Measurements from ENCODE around the gene SOX6.

DNA sequence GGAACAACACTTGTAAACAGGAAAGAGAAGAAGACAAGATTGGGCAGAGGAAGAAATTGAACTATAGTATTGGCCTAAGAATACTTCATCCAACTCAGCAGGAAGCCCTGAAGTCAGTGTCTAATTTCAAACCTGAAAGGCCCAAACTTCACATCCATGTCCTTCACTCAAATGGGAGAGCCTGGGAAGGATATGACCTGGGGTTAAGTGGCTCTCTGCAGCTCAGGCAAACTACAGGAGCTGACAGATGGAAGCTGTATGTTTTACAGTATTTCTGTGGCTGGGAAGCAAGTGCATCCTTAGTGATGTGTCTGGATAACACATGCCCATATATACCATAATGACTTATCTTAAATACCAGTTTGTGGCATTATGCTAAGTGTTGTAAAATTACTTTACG, 196.2 kb downstream of the SOX6 start:
- TF ChIP-seq, protein P1, sequence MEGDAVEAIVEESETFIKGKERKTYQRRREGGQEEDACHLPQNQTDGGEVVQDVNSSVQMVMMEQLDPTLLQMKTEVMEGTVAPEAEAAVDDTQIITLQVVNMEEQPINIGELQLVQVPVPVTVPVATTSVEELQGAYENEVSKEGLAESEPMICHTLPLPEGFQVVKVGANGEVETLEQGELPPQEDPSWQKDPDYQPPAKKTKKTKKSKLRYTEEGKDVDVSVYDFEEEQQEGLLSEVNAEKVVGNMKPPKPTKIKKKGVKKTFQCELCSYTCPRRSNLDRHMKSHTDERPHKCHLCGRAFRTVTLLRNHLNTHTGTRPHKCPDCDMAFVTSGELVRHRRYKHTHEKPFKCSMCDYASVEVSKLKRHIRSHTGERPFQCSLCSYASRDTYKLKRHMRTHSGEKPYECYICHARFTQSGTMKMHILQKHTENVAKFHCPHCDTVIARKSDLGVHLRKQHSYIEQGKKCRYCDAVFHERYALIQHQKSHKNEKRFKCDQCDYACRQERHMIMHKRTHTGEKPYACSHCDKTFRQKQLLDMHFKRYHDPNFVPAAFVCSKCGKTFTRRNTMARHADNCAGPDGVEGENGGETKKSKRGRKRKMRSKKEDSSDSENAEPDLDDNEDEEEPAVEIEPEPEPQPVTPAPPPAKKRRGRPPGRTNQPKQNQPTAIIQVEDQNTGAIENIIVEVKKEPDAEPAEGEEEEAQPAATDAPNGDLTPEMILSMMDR (conservative IDR thresholded peaks at IDR 0.05 in 1 of 2, IDR thresholded peaks at IDR 0.05 in 1 of 2; ENCODE audit: low read depth in 1 of 2, low read length in 2 of 2), result no peak
- TF ChIP-seq EZH2 (IDR thresholded peaks at IDR 0.05; ENCODE audit: low read length, missing control alignments), result no peak

Data from fibroblast of lung (primary cell).